Esophagus muscularis mucosa (tissue), 3 donors: ENCODE data around the gene ANO4.

ENCODE experiments used
- CTCF ChIP-seq, 3 experiments: fragments of 200-600 bp in 2 of 3; fragments of 450-650 bp in 1 of 3; sonication (generic) in 2 of 3; IDR thresholded peaks; one replicate each; pipeline ENCODE4 v1.5.1; 2017 to 2019; ENCODE audit warnings: antibody characterized with exemption in 3 of 3, mild to moderate bottlenecking in 2 of 3, moderate library complexity in 1 of 3
- POLR2A ChIP-seq: fragments of 450-650 bp; IDR thresholded peaks from one replicate; pipeline ENCODE4 v1.6.1; 2017; ENCODE audit warnings: antibody characterized with exemption, moderate library complexity, mild to moderate bottlenecking, low read depth
- POLR2AphosphoS5 ChIP-seq, 2 donors: sonication (generic); formaldehyde crosslinking; IDR thresholded peaks; one replicate each; pipeline ENCODE4 v1.6.1; 2017; ENCODE audit warnings: antibody characterized with exemption in 2 of 2

- TF ChIP-seq POLR2A (no peak), CTCF (IDR thresholded peaks at IDR 0.05) (no peak), POLR2AphosphoS5 (IDR thresholded peaks at IDR 0.05) (no peak)
Observed at GRCh38 chr12:100824476-100824875, 29.9 kb downstream of the ANO4 start.
